Thoracic aorta (tissue), 2 donors: Measurements from ENCODE around the gene JADE1. TPM values are rescaled to one million over a fixed set of nuclear protein-coding genes. Genes with fewer than 3 reads are reported as not detected.

ENCODE experiments used
- ATAC-seq: fragments of 150-250 bp; one replicate; pipeline ENCODE4 v1.8.0; 2017; ENCODE audit warnings: low read depth; ENCODE audit not compliant: insufficient number of reproducible peaks, low FRiP score
- DNase-seq: peaks from one replicate; pipeline ENCODE4 v3.0.0-alpha.2; 2020; ENCODE audit warnings: low spot score
- H3K27ac ChIP-seq, 2 donors: fragments of 200-600 bp; sonication (generic); 1 replicate in 1 of 2; 2 replicates in 1 of 2; pipeline ENCODE4 v1.5.1; 2016; ENCODE audit warnings: mild to moderate bottlenecking in 2 of 2, moderate library complexity in 2 of 2
- H3K27me3 ChIP-seq: fragments of 200-600 bp; sonication (generic); replicated peaks from 2 replicates; pipeline ENCODE4 v1.6.0; 2016; ENCODE audit warnings: mild to moderate bottlenecking; ENCODE audit not compliant: insufficient read depth
- H3K36me3 ChIP-seq: fragments of 200-600 bp; sonication (generic); one replicate; pipeline ENCODE4 v1.5.1; 2016
- H3K4me1 ChIP-seq, 2 donors: fragments of 200-600 bp; sonication (generic); 1 replicate in 1 of 2; 2 replicates in 1 of 2; pipeline versions ENCODE4 v1.5.1 to v1.6.0; 2016; ENCODE audit warnings: low read depth in 2 of 2, mild to moderate bottlenecking in 1 of 2; ENCODE audit not compliant: control insufficient read depth in 1 of 2
- H3K4me3 ChIP-seq: fragments of 200-600 bp; sonication (generic); 2 replicates; pipeline ENCODE4 v1.5.1; 2016; ENCODE audit warnings: mild to moderate bottlenecking
- H3K9me3 ChIP-seq: fragments of 200-600 bp; sonication (generic); 2 replicates; pipeline ENCODE4 v1.5.1; 2016
- total RNA-seq, 2 donors: library from RNA; depleted of rRNA; stranded (reverse); fragments of >200 nt; gene quantifications; one replicate each; pipeline versions ENCODE4 v1.1.0 to v1.2.3, GENCODE V29; 2016
- TF ChIP-seq, protein P1 (sequence below): fragments of 200-600 bp; sonication (generic); IDR thresholded peaks from one replicate; pipeline ENCODE4 v1.5.1; 2019; ENCODE audit warnings: antibody characterized with exemption

Gene JADE1
- total RNA-seq, 2 donors from 2014 or later, result 23.7 to 63.8 TPM

DNA sequence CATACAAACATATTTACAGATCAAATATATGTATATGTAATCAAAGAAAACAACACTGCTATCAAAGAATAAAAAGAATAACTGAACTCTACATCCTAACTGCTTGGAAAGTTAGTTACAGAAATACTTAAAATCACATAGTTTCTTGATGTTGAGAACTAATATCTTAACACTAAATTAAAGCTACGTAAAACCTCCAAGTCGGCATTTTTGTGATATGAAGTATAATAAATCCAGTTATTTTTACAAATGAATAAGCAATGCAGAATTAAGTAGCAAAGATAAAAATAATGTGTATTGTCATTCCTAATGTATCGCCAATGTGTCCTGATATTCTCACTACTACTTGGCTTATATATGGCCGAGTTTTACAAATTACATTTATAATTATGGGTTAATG, 68.4 kb downstream of the JADE1 start:
- Histone ChIP-seq H3K9me3 (no peaks in the 10 kb centered on the region), H3K4me3 (no peak overlapping the region), H3K27ac (no peak overlapping the region), H3K27me3 (no peaks in the 10 kb centered on the region), H3K4me1 (no peaks in the 10 kb centered on the region), H3K36me3 (peaks cover 3% of the 10 kb centered on the region)
- DNase-seq (no peak), ATAC-seq (no peak)
- TF ChIP-seq, protein P1, sequence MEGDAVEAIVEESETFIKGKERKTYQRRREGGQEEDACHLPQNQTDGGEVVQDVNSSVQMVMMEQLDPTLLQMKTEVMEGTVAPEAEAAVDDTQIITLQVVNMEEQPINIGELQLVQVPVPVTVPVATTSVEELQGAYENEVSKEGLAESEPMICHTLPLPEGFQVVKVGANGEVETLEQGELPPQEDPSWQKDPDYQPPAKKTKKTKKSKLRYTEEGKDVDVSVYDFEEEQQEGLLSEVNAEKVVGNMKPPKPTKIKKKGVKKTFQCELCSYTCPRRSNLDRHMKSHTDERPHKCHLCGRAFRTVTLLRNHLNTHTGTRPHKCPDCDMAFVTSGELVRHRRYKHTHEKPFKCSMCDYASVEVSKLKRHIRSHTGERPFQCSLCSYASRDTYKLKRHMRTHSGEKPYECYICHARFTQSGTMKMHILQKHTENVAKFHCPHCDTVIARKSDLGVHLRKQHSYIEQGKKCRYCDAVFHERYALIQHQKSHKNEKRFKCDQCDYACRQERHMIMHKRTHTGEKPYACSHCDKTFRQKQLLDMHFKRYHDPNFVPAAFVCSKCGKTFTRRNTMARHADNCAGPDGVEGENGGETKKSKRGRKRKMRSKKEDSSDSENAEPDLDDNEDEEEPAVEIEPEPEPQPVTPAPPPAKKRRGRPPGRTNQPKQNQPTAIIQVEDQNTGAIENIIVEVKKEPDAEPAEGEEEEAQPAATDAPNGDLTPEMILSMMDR, result no peak

DNA sequence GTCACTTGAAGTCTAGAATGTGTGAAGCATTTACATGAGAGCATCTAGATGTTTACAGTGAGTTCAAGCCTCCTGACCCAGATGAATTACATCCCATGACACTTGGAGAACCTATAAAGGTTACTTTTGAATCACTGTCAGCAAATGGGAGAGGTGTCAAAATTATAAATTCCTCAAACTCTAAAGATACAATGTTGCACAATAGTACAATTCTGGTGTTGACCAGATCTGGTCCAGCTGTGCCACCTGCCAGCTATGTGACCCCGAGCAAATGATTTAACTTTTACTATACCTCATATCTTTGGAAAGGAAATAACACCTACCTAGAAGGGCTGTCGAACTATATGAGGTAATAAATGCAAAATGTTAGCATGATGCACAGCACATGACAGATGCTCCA, 69.8 kb downstream of the JADE1 start:
- no peaks in the 10 kb centered on the region for H3K9me3 ChIP-seq
- DNase-seq, result no peak
- TF ChIP-seq, protein P1, result no peak
- no peaks in the 10 kb centered on the region for H3K36me3 ChIP-seq
- H3K27ac ChIP-seq, result no peak overlapping the region
- H3K4me1 ChIP-seq, result no peaks in the 10 kb centered on the region
- H3K4me3 ChIP-seq, result no peak overlapping the region
- no peaks in the 10 kb centered on the region for H3K27me3 ChIP-seq
- ATAC-seq, result no peak

DNA sequence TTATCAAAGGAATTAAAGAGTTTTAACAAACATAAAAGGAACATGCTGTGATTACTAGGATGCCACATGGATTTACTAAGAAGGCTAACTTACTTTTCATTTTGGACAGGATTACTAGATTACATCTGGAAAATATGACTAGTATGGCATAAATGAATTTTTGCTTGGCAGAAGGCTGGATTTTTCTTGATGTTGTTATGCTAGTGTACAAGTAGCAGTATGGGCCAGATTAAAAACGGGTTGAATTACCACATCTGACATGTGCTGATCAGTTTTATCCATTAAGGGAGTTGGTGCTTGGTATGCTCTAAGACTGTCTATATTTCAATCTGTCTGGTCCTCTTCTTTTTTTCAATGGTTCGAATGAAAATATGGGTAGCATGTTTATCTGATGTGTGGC, 70.5 kb downstream of the JADE1 start:
- H3K4me1 ChIP-seq, result no peaks in the 10 kb centered on the region
- H3K36me3 ChIP-seq, result no peaks in the 10 kb centered on the region
- no peak overlapping the region for H3K27ac ChIP-seq
- H3K9me3 ChIP-seq, result no peaks in the 10 kb centered on the region
- TF ChIP-seq, protein P1, result no peak
- DNase-seq, result no peak
- no peaks in the 10 kb centered on the region for H3K27me3 ChIP-seq
- no peak for ATAC-seq
- H3K4me3 ChIP-seq, result no peak overlapping the region

DNA sequence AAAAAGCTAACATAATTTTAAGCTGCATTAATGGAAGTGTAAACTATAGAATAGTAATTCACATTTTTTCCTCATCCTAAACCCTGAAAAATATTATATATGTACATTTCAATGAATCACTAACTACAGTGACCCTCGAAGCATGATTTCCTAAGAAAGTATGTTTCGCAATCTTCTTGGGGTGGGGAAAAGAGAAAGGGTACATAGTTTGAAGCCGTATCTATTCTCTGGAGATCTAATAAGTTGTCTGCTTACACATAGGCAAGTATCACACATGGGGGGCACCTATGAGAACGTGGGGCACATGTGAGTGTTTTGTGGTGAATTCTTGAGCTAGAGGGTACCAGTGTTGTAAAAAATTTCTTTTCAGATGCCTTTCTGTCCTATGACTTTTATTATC, 71.2 kb downstream of the JADE1 start:
- ATAC-seq (no peak), DNase-seq (no peak)
- H3K36me3 ChIP-seq, result no peaks in the 10 kb centered on the region
- no peaks in the 10 kb centered on the region for H3K27me3 ChIP-seq
- H3K9me3 ChIP-seq, result no peaks in the 10 kb centered on the region
- H3K4me1 ChIP-seq, result no peaks in the 10 kb centered on the region
- TF ChIP-seq, protein P1, result no peak
- H3K27ac ChIP-seq, result no peak overlapping the region
- H3K4me3 ChIP-seq, result no peak overlapping the region

DNA sequence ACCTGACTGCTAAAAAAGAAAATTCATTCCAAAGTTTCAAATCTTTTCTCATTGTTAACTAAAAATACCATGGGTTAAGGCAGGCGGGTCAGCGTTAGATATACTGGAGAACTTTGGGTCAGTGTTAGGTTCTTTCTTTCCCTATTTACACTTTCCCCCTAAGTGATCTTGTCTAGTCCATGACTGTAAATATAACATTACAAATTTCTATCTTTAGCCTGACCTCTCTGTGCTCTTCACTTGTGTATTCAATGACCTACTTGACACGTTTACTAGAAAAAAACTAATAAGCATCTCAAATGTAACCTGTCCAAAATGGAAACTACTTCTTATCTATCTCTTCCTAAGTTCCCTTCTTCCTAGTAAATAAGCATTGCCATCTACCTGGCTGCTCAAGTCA, 95.3 kb downstream of the JADE1 start:
- ATAC-seq, result no peak
- no peaks in the 10 kb centered on the region for H3K27me3 ChIP-seq

More for the DNA sequence above, 95.3 kb downstream of the JADE1 start:
- Histone ChIP-seq H3K27ac (no peak overlapping the region), H3K36me3 (no peaks in the 10 kb centered on the region), H3K4me1 (no peaks in the 10 kb centered on the region), H3K9me3 (no peaks in the 10 kb centered on the region), H3K4me3 (no peak overlapping the region)
- TF ChIP-seq, protein P1, result no peak
- no peak for DNase-seq
